Measurements from ENCODE around the gene EXO1. TPM values are rescaled to one million over a fixed set of nuclear protein-coding genes. Genes with fewer than 3 reads are reported as not detected.

The EXO1 gene
- total and polyA plus RNA-seq, 12 donors = 0.06 to 1.4 (median 0.41) TPM; not detected in 4

DNA sequence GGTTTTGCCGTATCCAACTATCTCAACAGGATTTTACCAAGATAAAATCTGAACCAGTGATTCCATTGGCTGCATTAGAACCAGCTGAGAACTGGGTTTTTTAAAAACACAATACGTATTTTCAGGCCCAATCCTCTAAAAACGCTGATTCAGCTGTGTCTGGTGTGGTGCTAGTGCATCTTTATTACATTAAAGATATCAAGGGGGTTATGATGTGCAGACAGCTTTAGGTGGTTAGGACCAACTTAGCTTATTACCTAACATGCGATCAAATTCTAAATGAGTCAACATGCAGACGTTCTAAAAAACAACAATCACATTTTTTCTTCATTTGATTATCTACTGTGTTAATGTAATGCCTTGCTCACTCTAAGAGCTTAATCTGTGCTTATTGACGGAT is 32.0 kb upstream of the EXO1 start:
- TF ChIP-seq, protein P1, sequence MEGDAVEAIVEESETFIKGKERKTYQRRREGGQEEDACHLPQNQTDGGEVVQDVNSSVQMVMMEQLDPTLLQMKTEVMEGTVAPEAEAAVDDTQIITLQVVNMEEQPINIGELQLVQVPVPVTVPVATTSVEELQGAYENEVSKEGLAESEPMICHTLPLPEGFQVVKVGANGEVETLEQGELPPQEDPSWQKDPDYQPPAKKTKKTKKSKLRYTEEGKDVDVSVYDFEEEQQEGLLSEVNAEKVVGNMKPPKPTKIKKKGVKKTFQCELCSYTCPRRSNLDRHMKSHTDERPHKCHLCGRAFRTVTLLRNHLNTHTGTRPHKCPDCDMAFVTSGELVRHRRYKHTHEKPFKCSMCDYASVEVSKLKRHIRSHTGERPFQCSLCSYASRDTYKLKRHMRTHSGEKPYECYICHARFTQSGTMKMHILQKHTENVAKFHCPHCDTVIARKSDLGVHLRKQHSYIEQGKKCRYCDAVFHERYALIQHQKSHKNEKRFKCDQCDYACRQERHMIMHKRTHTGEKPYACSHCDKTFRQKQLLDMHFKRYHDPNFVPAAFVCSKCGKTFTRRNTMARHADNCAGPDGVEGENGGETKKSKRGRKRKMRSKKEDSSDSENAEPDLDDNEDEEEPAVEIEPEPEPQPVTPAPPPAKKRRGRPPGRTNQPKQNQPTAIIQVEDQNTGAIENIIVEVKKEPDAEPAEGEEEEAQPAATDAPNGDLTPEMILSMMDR (IDR thresholded peaks at IDR 0.05) = no peak
- intact Hi-C loops (cut with DNase I) = no loop called here
- no peak for ATAC-seq
- Histone ChIP-seq H3K27ac (no peak overlapping the region), H3K27me3 (peaks cover 0 to 7% (median 0%) of the 10 kb centered on the region in 7 donors), H3K4me3 (no peak overlapping the region), H3K9me3 (no peaks in the 10 kb centered on the region), H3K36me3 (no peaks in the 10 kb centered on the region), H3K4me1 (no peaks in the 10 kb centered on the region)
- DNase-seq = no peak
- WGBS, 2 donors = 68 to 80% methylated on average over 6 of the region's 6 CpGs

DNA sequence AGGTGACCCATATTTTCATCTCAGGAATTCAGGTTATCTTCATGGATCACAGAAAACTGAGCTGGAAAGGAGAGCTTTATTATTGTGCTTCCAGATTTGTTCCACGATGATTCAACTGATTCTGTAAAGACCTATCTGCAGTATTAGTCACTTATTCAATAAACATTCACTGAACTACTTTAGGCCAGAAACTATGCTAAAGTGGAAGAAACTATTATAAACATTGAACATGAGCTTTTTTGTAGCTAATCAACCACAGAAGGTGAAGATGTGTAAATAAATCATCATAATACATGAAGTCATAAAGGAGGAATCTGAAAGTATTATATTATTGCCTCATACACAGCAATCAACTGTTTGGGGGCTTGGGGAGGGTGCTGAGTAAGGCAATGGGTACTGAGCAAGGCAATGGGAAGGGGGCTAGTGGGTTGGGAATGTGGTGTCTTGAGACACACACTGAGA is 30.6 kb upstream of the EXO1 start:
- no peak overlapping the region for H3K4me3 ChIP-seq
- peaks cover 0 to 7% (median 0%) of the 10 kb centered on the region in 7 donors for H3K27me3 ChIP-seq
- H3K36me3 ChIP-seq = no peaks in the 10 kb centered on the region
- ATAC-seq (no peak), DNase-seq (no peak)
- no peak overlapping the region for H3K27ac ChIP-seq
- 84 to 95% methylated on average over 1 of the region's 1 CpG for WGBS, 2 donors
- no peaks in the 10 kb centered on the region for H3K9me3 ChIP-seq
- no peaks in the 10 kb centered on the region for H3K4me1 ChIP-seq
- intact Hi-C loops (cut with DNase I) = no loop called here
- TF ChIP-seq, protein P1 (IDR thresholded peaks at IDR 0.05) = no peak

DNA sequence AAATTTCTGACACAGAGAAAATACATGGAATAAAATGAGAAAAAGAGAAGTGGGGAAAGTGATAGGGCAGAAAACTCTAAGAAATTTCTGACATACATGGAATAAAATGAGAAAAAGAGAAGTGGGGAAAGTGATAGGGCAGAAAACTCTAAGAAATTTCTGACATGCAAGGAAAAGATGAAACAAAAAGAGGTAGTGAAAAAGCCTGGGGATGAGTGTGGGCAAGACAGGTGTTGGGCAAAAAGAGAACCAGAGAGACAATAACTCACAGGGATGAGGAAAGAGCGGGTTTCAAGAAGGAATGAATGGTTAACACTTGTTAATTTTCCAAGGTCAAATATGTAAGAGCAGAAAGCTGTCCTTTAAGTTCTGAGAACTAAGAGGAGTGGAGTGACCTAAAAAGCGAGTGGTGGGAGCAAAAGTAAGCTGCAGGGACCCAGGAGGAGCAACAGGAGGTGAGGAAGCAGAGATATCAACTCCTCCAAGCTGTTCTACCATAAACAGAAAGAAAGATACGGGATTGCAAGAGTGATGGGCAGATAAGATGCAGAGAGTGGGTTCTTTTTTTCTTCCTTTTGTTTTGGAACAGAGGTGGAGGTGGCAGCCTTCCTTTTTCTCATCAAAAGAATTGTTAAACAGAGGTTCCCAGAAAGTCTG is 29.9 kb upstream of the EXO1 start:
- DNase-seq (no peak), ATAC-seq (no peak)
- intact Hi-C loops (cut with DNase I) = no loop called here
- no peaks in the 10 kb centered on the region for H3K36me3 ChIP-seq
- H3K27ac ChIP-seq = no peak overlapping the region
- H3K4me3 ChIP-seq = no peak overlapping the region
- H3K27me3 ChIP-seq = peaks cover 0 to 7% (median 0%) of the 10 kb centered on the region in 7 donors
- TF ChIP-seq, protein P1 (IDR thresholded peaks at IDR 0.05) = no peak
- whole genome bisulfite sequencing, 2 donors = 56 to 59% methylated on average over 3 of the region's 3 CpGs
- no peaks in the 10 kb centered on the region for H3K9me3 ChIP-seq
- no peaks in the 10 kb centered on the region for H3K4me1 ChIP-seq

DNA sequence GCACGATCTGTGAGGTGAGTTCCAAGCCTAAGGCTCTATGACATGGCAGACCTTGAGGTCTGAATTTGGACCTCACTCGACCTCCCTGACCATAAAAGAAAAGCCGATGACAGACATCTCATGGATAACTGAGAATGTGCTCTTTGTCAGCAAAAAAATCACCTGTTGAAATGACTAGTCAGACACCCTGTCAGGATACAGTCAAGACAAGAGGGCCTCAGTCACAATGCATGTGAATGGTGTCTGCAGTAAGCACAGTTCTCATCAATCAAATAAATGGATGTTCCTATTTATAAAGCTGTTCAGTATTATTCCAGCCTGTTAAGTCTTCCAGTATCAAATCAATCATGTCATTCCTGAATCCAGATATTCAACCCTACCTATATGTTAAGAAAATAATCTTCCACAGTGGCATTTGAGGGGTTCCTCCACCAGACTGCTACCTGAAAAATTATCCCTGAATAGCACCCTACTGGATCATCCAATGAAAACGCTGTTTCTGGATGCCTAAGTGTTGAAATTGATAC is 28.6 kb upstream of the EXO1 start:
- no peak for DNase-seq
- TF ChIP-seq, protein P1 (IDR thresholded peaks at IDR 0.05) = no peak
- Histone ChIP-seq H3K36me3 (no peaks in the 10 kb centered on the region), H3K27ac (no peak overlapping the region), H3K27me3 (peaks cover 0 to 7% (median 0%) of the 10 kb centered on the region in 7 donors), H3K9me3 (no peaks in the 10 kb centered on the region), H3K4me1 (no peaks in the 10 kb centered on the region), H3K4me3 (no peak overlapping the region)
- intact Hi-C loops (cut with DNase I) = no loop called here
- ATAC-seq = no peak
- WGBS, 2 donors = 75 to 79% methylated on average over 4 of the region's 4 CpGs
